Left lung (tissue), 10 donors: ENCODE results near the gene MCC. TPM values are rescaled to one million over a fixed set of nuclear protein-coding genes. Genes with fewer than 3 reads are reported as not detected.

ENCODE experiments used
- ATAC-seq: fragments of 200-7000 bp; cut with Tn5 transposase; one replicate; pipeline ENCODE4 v1.9.1; 2020; ENCODE audit warnings: moderate library complexity
- DNase-seq, 4 donors: peaks; one replicate each; pipeline ENCODE4 v3.0.0-alpha.2; 2013 to 2020
- H3K27ac ChIP-seq, 2 donors: fragments of 200-600 bp; sonication (generic) in 1 of 2; one replicate each; pipeline versions ENCODE4 v1.5.0 to v1.8.0; 2020 to 2021
- H3K27me3 ChIP-seq, 2 donors: fragments of 200-600 bp; sonication (generic) in 1 of 2; one replicate each; pipeline versions ENCODE4 v1.5.0 to v1.8.0; 2020 to 2021
- H3K36me3 ChIP-seq, 2 donors: fragments of 200-600 bp; sonication (generic) in 1 of 2; one replicate each; pipeline versions ENCODE4 v1.5.0 to v1.8.0; 2020 to 2021
- H3K4me1 ChIP-seq, 2 donors: fragments of 200-600 bp; one replicate each; pipeline ENCODE4 v1.8.0; 2021
- H3K4me3 ChIP-seq, 2 donors: fragments of 200-600 bp; sonication (generic) in 1 of 2; one replicate each; pipeline versions ENCODE4 v1.5.0 to v1.8.0; 2020 to 2021; ENCODE audit warnings: mild to moderate bottlenecking in 1 of 2
- H3K9me3 ChIP-seq, 2 donors: fragments of 200-600 bp; sonication (generic) in 1 of 2; one replicate each; pipeline versions ENCODE4 v1.5.0 to v1.8.0; 2020 to 2021
- CTCF ChIP-seq, 2 donors: fragments of 200-600 bp; sonication (generic) in 1 of 2; IDR thresholded peaks; one replicate each; pipeline versions ENCODE4 v1.5.0 to v1.8.0; 2021; ENCODE audit warnings: antibody characterized with exemption in 2 of 2
- intact Hi-C, 2 donors: fragments of 100-400 bp; cut with DNase I; formaldehyde crosslinking; loops; one replicate each; pipeline versions ENCODE4 v1.11.2 to v1.14.2; 2022
- polyA plus RNA-seq, 6 donors: library from polyadenylated mRNA; unstranded; fragments of 120-200 nt; gene quantifications; one replicate each; pipeline ENCODE4 v1.2.1, GENCODE V29; 2013; ENCODE audit not compliant: insufficient read length in 6 of 6
- total RNA-seq, 2 donors: library from RNA; stranded (reverse); fragmentation: NEBNext Ultra II Directional; extraction: Animal tissue kit (Norgen Biotek cat#: 25700); gene quantifications; one replicate each; pipeline ENCODE4 v1.2.1, GENCODE V29; 2021
- donor health status: DM: no; HTN: yes; CAD: no.
- donor health status: DM: no; HTN: no; CAD: no.

MCC gene
- total and polyA plus RNA-seq, 8 donors = 12.5 to 18.4 (median 16.1) TPM

GRCh38 chr5:113187906-113188305, 300.3 kb downstream of the MCC start:
- no peak overlapping the region for H3K4me3 ChIP-seq
- no peaks in the 10 kb centered on the region for H3K36me3 ChIP-seq
- no peaks in the 10 kb centered on the region for H3K27me3 ChIP-seq
- DNase-seq = no peak
- no peaks in the 10 kb centered on the region for H3K9me3 ChIP-seq
- intact Hi-C loops = no loop called here
- ATAC-seq = no peak
- H3K27ac ChIP-seq = no peak overlapping the region
- TF ChIP-seq CTCF (IDR thresholded peaks at IDR 0.05) = no peak
- no peaks in the 10 kb centered on the region for H3K4me1 ChIP-seq

DNA sequence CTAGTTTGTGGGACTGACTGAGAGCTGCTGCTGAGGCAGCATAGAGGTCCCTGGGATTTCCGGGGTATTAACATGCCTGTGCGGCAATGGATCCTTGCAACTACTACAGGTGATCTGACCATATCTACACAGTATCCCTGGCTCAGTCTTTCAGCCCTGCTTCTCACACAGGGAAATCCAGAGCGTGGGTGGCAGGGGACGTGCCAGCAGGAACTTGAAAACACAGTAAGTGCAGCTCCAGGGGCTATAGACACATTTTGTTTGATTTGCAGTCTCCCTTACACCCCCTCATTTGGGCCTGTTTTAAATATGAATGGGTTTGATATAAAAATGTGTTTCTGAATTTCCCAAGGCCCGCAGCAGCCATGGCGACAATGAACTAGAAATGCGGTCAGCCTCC, 302.2 kb downstream of the MCC start:
- H3K27ac ChIP-seq = no peak overlapping the region
- H3K27me3 ChIP-seq = no peaks in the 10 kb centered on the region
- no peaks in the 10 kb centered on the region for H3K36me3 ChIP-seq
- intact Hi-C loops = no loop called here
- no peaks in the 10 kb centered on the region for H3K9me3 ChIP-seq
- no peak for ATAC-seq
- no peaks in the 10 kb centered on the region for H3K4me1 ChIP-seq
- no peak for DNase-seq
- no peak for TF ChIP-seq CTCF (IDR thresholded peaks at IDR 0.05)
- H3K4me3 ChIP-seq = no peak overlapping the region

DNA sequence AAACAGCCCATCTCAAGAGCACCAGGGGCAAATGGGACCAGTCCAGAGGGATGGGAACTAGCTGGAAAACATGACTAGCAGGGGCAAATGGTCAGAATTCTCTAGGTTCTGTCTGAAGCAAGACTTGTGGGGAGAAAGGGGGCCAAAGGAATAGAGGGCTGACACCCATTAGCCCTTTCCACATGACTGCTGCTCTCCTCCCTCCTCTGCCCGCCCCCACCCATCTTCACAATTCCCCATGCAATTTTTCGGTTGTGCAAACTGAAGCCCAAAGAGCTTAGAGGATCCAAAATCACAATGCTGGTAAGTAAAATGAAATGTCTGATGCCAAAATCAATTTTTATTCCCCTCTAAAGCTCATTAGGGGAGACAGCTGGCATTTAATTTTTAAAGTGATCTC, 304.6 kb downstream of the MCC start:
- no peaks in the 10 kb centered on the region for H3K27me3 ChIP-seq
- H3K36me3 ChIP-seq = no peaks in the 10 kb centered on the region
- intact Hi-C loops = no loop called here
- H3K9me3 ChIP-seq = no peaks in the 10 kb centered on the region
- no peak overlapping the region for H3K4me3 ChIP-seq
- no peaks in the 10 kb centered on the region for H3K4me1 ChIP-seq
- ATAC-seq = no peak
- no peak overlapping the region for H3K27ac ChIP-seq
- TF ChIP-seq CTCF (IDR thresholded peaks at IDR 0.05) = no peak
- DNase-seq = no peak

DNA sequence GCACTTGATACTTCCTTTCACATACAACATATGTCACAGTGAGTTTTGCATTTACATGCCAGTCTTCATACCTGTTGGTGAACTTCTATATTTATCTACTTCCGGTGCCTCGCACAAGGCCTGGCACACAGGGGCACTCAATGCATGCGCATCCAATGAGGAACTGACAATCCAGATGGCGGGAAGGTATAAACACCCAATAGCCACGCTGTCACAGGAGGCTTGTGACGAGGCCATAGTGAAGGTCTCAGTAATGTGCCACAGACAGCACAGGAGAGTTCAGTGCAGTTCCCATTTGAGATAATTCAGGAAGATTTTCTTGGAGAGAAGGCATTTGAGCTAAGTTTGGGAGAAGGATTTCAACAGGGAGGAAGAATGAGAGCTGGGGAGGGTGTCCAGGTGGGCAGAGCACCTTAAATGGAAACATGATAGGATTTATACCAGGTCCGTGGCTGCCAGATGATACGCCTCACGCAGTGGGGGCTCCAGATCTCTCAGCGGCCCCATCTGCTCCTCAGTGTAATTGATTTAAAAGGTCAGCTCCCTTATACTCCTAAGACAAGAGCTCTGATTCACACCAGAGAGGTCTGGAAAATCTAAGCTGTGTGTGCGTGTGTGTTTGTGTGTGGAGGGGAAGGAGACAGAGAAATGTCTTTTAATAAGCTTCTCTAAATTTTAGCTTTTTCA, 305.5 kb downstream of the MCC start:
- Histone ChIP-seq H3K36me3 (no peaks in the 10 kb centered on the region), H3K9me3 (no peaks in the 10 kb centered on the region), H3K4me3 (no peak overlapping the region), H3K27me3 (no peaks in the 10 kb centered on the region), H3K27ac (no peak overlapping the region), H3K4me1 (peaks cover 0 to 6% of the 10 kb centered on the region in 2 donors)
- ATAC-seq (no peak), DNase-seq (no peak)
- intact Hi-C loops = no loop called here
- TF ChIP-seq CTCF (IDR thresholded peaks at IDR 0.05) = no peak

GRCh38 chr5:113181853-113182490, 306.3 kb downstream of the MCC start:
- TF ChIP-seq CTCF (IDR thresholded peaks at IDR 0.05) = no peak

More at GRCh38 chr5:113181853-113182490, 306.3 kb downstream of the MCC start:
- Histone ChIP-seq H3K27me3 (no peaks in the 10 kb centered on the region), H3K36me3 (no peaks in the 10 kb centered on the region), H3K9me3 (no peaks in the 10 kb centered on the region), H3K4me1 (peaks cover 0 to 6% of the 10 kb centered on the region in 2 donors), H3K27ac (no peak overlapping the region), H3K4me3 (no peak overlapping the region)
- ATAC-seq (no peak), DNase-seq (no peak)
- intact Hi-C loops = no loop called here
